ENCODE measurements around the gene CASKIN2. TPM values are rescaled to one million over a fixed set of nuclear protein-coding genes. Genes with fewer than 3 reads are reported as not detected.
A peak's percentile ranks its signal among the peaks of the same experiment; 100 is the strongest.

Gene CASKIN2
- total RNA-seq, 2 experiments from 2014 or later: 1.0 TPM; not detected in 1

GRCh38 chr17:75514299-75514918 lies 928 bp downstream of the CASKIN2 start:
- POLR2A ChIA-PET: no interaction called here
- intact Hi-C loops (cut with micrococcal nuclease; ENCODE audit: unreplicated experiment): no loop called here

GRCh38 chr17:75513641-75514000 lies 1.7 kb downstream of the CASKIN2 start:
- TF ChIP-seq EZH2phosphoT487 (IDR thresholded peaks at IDR 0.05; ENCODE audit: borderline replicate concordance, low read depth, low read length) (no peak), CTCF (conservative IDR thresholded peaks at IDR 0.05; ENCODE audit: low read length) (no peak)
- H3K4me2 ChIP-seq (ENCODE audit: low read length): no peak overlapping the region
- H2AFZ ChIP-seq (ENCODE audit: low read length): no peak overlapping the region
- H4K20me1 ChIP-seq (ENCODE audit: insufficient read depth, low read length): peaks cover 8% of the 10 kb centered on the region; the same call in 1 of the 2 replicates
- no peaks in the 10 kb centered on the region for H3K9me3 ChIP-seq (ENCODE audit: low read length)
- H3K9me2 ChIP-seq (ENCODE audit: insufficient read depth, low read length): no peaks in the 10 kb centered on the region
- no peak for DNase-seq (ENCODE audit: low spot score)
- H3K4me1 ChIP-seq (ENCODE audit: insufficient read depth, low read length, poor library complexity, severe bottlenecking): peaks cover 27% of the 10 kb centered on the region
- no peak overlapping the region for H3K27ac ChIP-seq (ENCODE audit: low read depth, low read length, poor library complexity, severe bottlenecking)
- intact Hi-C loops (cut with micrococcal nuclease; ENCODE audit: unreplicated experiment): no loop called here
- ChIA-PET POLR2A (no interaction called here), CTCF (ENCODE audit: unreplicated experiment) (no interaction called here)
- no TSS peak for BruUV-seq (replicated peaks)
- peaks cover 6% of the 10 kb centered on the region; the same call in 1 of the 2 replicates for H3K79me2 ChIP-seq (ENCODE audit: insufficient read depth, low read depth, low read length)
- H3K4me3 ChIP-seq (ENCODE audit: low read depth, low read length, poor library complexity, severe bottlenecking): no peak overlapping the region
- peaks cover 6% of the 10 kb centered on the region; the same call in 1 of the 2 replicates for H3K36me3 ChIP-seq (ENCODE audit: insufficient read depth, low read length)

More at GRCh38 chr17:75514299-75514918, 928 bp downstream of the CASKIN2 start:
- H3K4me1 ChIP-seq (ENCODE audit: insufficient read depth, low read length, poor library complexity, severe bottlenecking): peaks cover 31% of the 10 kb centered on the region
- BruUV-seq (replicated peaks): no TSS peak
- H3K36me3 ChIP-seq (ENCODE audit: insufficient read depth, low read length): peaks cover 13% of the 10 kb centered on the region; the same call in 1 of the 2 replicates
- no peak overlapping the region for H3K4me3 ChIP-seq (ENCODE audit: low read depth, low read length, poor library complexity, severe bottlenecking)
- CTCF ChIA-PET (ENCODE audit: unreplicated experiment): interaction anchor here (0.6 kb wide), 1 partner anchor 335 kb away, joined by 4 read pairs; no protein-coding TSS in a partner anchor
- peak overlapping the region; percentile 91 for H3K4me2 ChIP-seq (ENCODE audit: low read length)
- DNase-seq (ENCODE audit: low spot score): no peak
- no peaks in the 10 kb centered on the region for H3K9me3 ChIP-seq (ENCODE audit: low read length)
- H2AFZ ChIP-seq (ENCODE audit: low read length): no peak overlapping the region
- H3K27ac ChIP-seq (ENCODE audit: low read depth, low read length, poor library complexity, severe bottlenecking): no peak overlapping the region
- TF ChIP-seq EZH2phosphoT487 (IDR thresholded peaks at IDR 0.05; ENCODE audit: borderline replicate concordance, low read depth, low read length) (no peak), CTCF (conservative IDR thresholded peaks at IDR 0.05; ENCODE audit: low read length) (no peak)
- H3K9me2 ChIP-seq (ENCODE audit: insufficient read depth, low read length): no peaks in the 10 kb centered on the region
- H4K20me1 ChIP-seq (ENCODE audit: insufficient read depth, low read length): peaks cover 8% of the 10 kb centered on the region; the same call in 1 of the 2 replicates
- H3K79me2 ChIP-seq (ENCODE audit: insufficient read depth, low read depth, low read length): peaks cover 6% of the 10 kb centered on the region; the same call in 1 of the 2 replicates

Measured in OCI-LY7 (cell line).